HCT116 (cell line): ENCODE measurements around the gene BRINP1. TPM values are rescaled to one million over a fixed set of nuclear protein-coding genes. Genes with fewer than 3 reads are reported as not detected.

Experiments
- ATAC-seq: fragments of 200-7000 bp; cut with Tn5 transposase; 2 replicates; pipeline ENCODE4 v1.9.1; 2020; ENCODE audit warnings: mild to moderate bottlenecking, moderate library complexity
- BruUV-seq: library from RNA; stranded (reverse); fragments of 400-500 nt; replicated peaks from 2 replicates; lab custom pipeline; 2021; lab: Mats Ljungman, UMichigan
- CTCF ChIA-PET: fragments of 300-600 bp; sonication (Branson Sonifier 250); formaldehyde crosslinking; loops from one replicate; lab custom pipeline; 2021; ENCODE audit warnings: antibody characterized with exemption; lab: Charles Lee
- POLR2A ChIA-PET: fragments of 300-600, 350-600 bp; sonication (Branson Sonifier 250); formaldehyde crosslinking; loops from one replicate; lab custom pipeline; 2021; ENCODE audit warnings: antibody characterized with exemption; lab: Charles Lee
- RAD21 ChIA-PET, 2 experiments: fragments of 300-600 bp; sonication (Branson Sonifier 250); formaldehyde crosslinking; loops; one replicate each; lab custom pipeline; 2023; ENCODE audit warnings: low total read pairs in 2 of 2; ENCODE audit not compliant: uncharacterized antibody in 2 of 2, unreplicated experiment in 2 of 2, low non-redundant PET in 1 of 2; lab: Charles Lee
- DNase-seq: peaks from one replicate; pipeline ENCODE4 v3.0.0-alpha.2; 2010; ENCODE audit warnings: low read depth, low spot score
- H2AFZ ChIP-seq: fragments of 200-600 bp; shearing (Covaris generic), sonication (generic); 2 replicates; pipeline ENCODE4 v1.6.1; 2017; ENCODE audit warnings: low read depth, mixed run types, mixed read lengths, antibody characterized with exemption, low read length; ENCODE audit not compliant: poor library complexity, severe bottlenecking
- H3K27ac ChIP-seq: 2 replicates; pipeline ENCODE4 v1.5.1; 2012; ENCODE audit warnings: low read depth, low read length
- H3K27me3 ChIP-seq: fragments of 200-600 bp; sonication (generic); 2 replicates; pipeline ENCODE4 v1.6.1; 2016; ENCODE audit warnings: mixed run types, low read length, mixed read lengths; ENCODE audit not compliant: insufficient read depth
- H3K36me3 ChIP-seq, 2 experiments: fragments of 200-500 bp in 1 of 2; fragments of 200-600 bp in 1 of 2; sonication (Bioruptor generic) in 1 of 2; sonication (generic) in 1 of 2; 2 replicates each; pipeline versions ENCODE4 v1.5.1 to v1.6.1; 2014 to 2016; ENCODE audit warnings: low read length in 2 of 2, inconsistent platforms in 1 of 2, mixed read lengths in 1 of 2, mixed run types in 1 of 2; ENCODE audit not compliant: insufficient read depth in 2 of 2, control insufficient read depth in 1 of 2
- H3K4me1 ChIP-seq, 2 experiments: fragments of 200-600 bp in 1 of 2; sonication (generic) in 1 of 2; 2 replicates each; pipeline versions ENCODE4 v1.5.1 to v1.6.1; 2012 to 2017; ENCODE audit warnings: low read length in 2 of 2, inconsistent platforms in 1 of 2, mild to moderate bottlenecking in 1 of 2, mixed read lengths in 1 of 2, mixed run types in 1 of 2, moderate library complexity in 1 of 2; ENCODE audit not compliant: insufficient read depth in 2 of 2, control insufficient read depth in 1 of 2
- H3K4me2 ChIP-seq: fragments of 200-600 bp; sonication (generic); 2 replicates; pipeline ENCODE4 v1.6.1; 2017; ENCODE audit warnings: mixed run types, low read length, mixed read lengths
- H3K4me3 ChIP-seq, 2 experiments: fragments of 200-600 bp in 1 of 2; sonication (generic) in 1 of 2; replicated peaks in 1 of 2; 2 replicates each; pipeline ENCODE4 v1.5.1; 2011 to 2016; ENCODE audit warnings: low read length in 2 of 2, control low read depth in 1 of 2, low read depth in 1 of 2, mild to moderate bottlenecking in 1 of 2, mixed read lengths in 1 of 2, mixed run types in 1 of 2
- H3K79me2 ChIP-seq: fragments of 200-600 bp; sonication (generic); 2 replicates; pipeline ENCODE4 v1.6.1; 2017; ENCODE audit warnings: mild to moderate bottlenecking, mixed run types, low read length, moderate library complexity, mixed read lengths; ENCODE audit not compliant: insufficient read depth
- H3K9ac ChIP-seq: fragments of 200-600 bp; sonication (generic); 2 replicates; pipeline ENCODE4 v1.6.1; 2016; ENCODE audit warnings: low read length, mixed read lengths
- H3K9me2 ChIP-seq: fragments of 200-600 bp; sonication (generic), shearing (Covaris generic); 2 replicates; pipeline ENCODE4 v1.6.1; 2017; ENCODE audit warnings: mixed run types, mild to moderate bottlenecking, moderate library complexity; ENCODE audit not compliant: insufficient read depth
- H3K9me3 ChIP-seq, 2 experiments: fragments of 200-500 bp in 1 of 2; fragments of 200-600 bp in 1 of 2; sonication (Bioruptor generic) in 1 of 2; sonication (generic) in 1 of 2; 2 replicates each; pipeline ENCODE4 v1.6.1; 2014 to 2017; ENCODE audit warnings: low read length in 2 of 2, mixed read lengths in 2 of 2, inconsistent platforms in 1 of 2, low read depth in 1 of 2, mild to moderate bottlenecking in 1 of 2, mixed run types in 1 of 2, moderate library complexity in 1 of 2; ENCODE audit not compliant: control insufficient read depth in 1 of 2, insufficient read depth in 1 of 2
- H4K20me1 ChIP-seq: fragments of 200-600 bp; sonication (generic), shearing (Covaris generic); 2 replicates; pipeline ENCODE4 v1.6.1; 2017; ENCODE audit warnings: mixed run types, mild to moderate bottlenecking, moderate library complexity; ENCODE audit not compliant: insufficient read depth
- ELF1 ChIP-seq: IDR thresholded peaks from 2 replicates; pipeline ENCODE4 v1.6.1; 2012; ENCODE audit warnings: low read depth, borderline replicate concordance
- FOSL1 ChIP-seq: IDR thresholded peaks from 2 replicates; pipeline ENCODE4 v1.6.1; 2012; ENCODE audit warnings: low read depth
- POLR2A ChIP-seq: IDR thresholded peaks from 2 replicates; pipeline ENCODE4 v1.7.0; 2011; ENCODE audit warnings: borderline replicate concordance; ENCODE audit not compliant: insufficient read depth, insufficient read length; ENCODE audit errors: extremely low read depth
- SIN3A ChIP-seq: IDR thresholded peaks from 2 replicates; pipeline ENCODE4 v1.6.1; 2012; ENCODE audit warnings: low read depth
- ZFX ChIP-seq: fragments of 450-650 bp; IDR thresholded peaks from 2 replicates; pipeline ENCODE4 v1.6.1; 2017
- ZNF274 ChIP-seq: fragments of 200-500 bp; sonication (Bioruptor generic); IDR thresholded peaks from 2 replicates; pipeline ENCODE4 v1.6.1; 2014; ENCODE audit warnings: mild to moderate bottlenecking, low read depth, low read length, inconsistent platforms
- intact Hi-C: fragments of 100-400 bp; cut with micrococcal nuclease; formaldehyde crosslinking; loops from 2 replicates; pipeline ENCODE4 v1.10.0; 2022
- total RNA-seq: library from RNA; stranded (reverse); gene quantifications from one replicate; pipeline ENCODE4 v1.2.1, GENCODE V29; 2021; ENCODE audit not compliant: unreplicated experiment

Gene BRINP1
- total RNA-seq, 1 experiment from 2014 or later: not detected

DNA sequence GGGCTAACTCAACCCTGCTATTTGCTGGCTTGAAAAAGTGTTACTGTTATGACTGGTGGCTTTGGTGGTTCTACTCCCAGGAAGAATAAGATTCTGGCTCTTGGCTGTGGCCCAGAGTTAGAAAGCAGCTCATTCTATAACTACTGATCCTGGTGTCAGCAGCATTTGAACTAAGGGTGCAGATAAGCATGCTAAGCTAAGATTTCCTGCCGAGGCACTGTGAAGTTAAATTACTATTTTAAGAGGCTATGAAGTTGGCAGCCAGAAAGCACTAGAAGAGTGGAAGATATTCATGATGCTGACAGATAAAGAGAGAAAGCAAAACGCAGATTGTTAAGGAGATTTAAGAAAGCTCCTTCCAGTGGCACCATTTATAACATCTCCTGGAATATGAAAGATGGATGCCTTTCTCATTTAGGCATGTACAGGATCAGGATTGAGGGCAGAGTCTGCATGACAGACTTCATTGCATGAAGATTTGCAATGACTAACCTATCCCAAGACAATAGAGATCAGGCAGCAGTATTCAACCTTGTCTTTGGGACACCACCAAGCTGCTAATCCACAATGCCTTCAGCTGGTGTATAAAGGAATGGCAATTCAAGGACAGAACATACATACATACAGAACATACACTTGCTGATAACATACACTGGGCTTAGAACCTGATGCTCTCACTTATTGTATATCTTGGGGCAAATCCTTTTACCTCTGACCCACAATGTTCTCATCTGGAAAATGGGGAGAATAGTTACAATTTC lies 11.7 kb downstream of the BRINP1 start:
- H3K9ac ChIP-seq: no peak overlapping the region
- no peaks in the 10 kb centered on the region for H3K36me3 ChIP-seq
- no peaks in the 10 kb centered on the region for H4K20me1 ChIP-seq
- H3K4me3 ChIP-seq: no peak overlapping the region
- DNase-seq (no peak), ATAC-seq (no peak)
- no peak overlapping the region for H2AFZ ChIP-seq
- H3K27ac ChIP-seq: no peak overlapping the region
- no peaks in the 10 kb centered on the region for H3K9me2 ChIP-seq
- H3K4me1 ChIP-seq: no peaks in the 10 kb centered on the region
- BruUV-seq: no TSS peak
- CTCF ChIA-PET: no interaction called here
- POLR2A ChIA-PET: no interaction called here
- H3K4me2 ChIP-seq: no peak overlapping the region
- TF ChIP-seq SIN3A (no peak), ZFX (no peak)
- peaks cover 0 to 3% of the 10 kb centered on the region in 2 experiments; a peak in 2 of 4 replicates for H3K9me3 ChIP-seq
- H3K27me3 ChIP-seq: no peaks in the 10 kb centered on the region
- RAD21 ChIA-PET: no interaction called here
- H3K79me2 ChIP-seq: no peaks in the 10 kb centered on the region
- intact Hi-C loops: no loop called here

DNA sequence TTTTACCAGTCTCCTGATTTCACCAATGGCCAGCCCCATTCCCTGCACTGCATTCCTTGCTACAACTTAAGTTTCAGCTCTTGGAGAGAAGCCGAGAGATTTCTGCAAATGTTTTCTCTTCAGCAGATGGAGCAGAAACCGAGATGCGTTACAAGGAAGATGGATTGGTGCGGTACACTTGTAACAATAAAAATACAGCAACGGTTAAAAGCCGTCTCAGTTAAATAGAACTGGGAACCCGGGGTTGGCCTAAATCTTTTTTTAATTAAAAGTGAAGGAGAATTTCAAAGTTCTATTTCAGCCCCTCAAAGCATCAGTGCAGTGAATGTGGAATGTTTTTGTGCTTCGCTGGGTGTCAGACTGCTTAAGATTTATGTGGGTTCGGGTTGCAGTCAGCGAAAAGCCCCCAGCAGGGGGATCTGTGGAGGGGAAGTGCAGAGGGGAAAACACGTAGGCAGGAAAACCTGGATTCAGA lies 19.8 kb downstream of the BRINP1 start:
- ATAC-seq (no peak), DNase-seq (no peak)
- Histone ChIP-seq H3K4me2 (no peak overlapping the region), H2AFZ (no peak overlapping the region), H3K9me3 (no peaks in the 10 kb centered on the region; a peak in 2 of 4 replicates), H3K79me2 (no peaks in the 10 kb centered on the region), H3K4me3 (no peak overlapping the region), H4K20me1 (no peaks in the 10 kb centered on the region), H3K27ac (no peak overlapping the region), H3K4me1 (no peaks in the 10 kb centered on the region), H3K36me3 (no peaks in the 10 kb centered on the region), H3K27me3 (no peaks in the 10 kb centered on the region), H3K9me2 (no peaks in the 10 kb centered on the region), H3K9ac (no peak overlapping the region)
- CTCF ChIA-PET: no interaction called here
- RAD21 ChIA-PET: no interaction called here
- no TSS peak for BruUV-seq
- intact Hi-C loops: no loop called here
- POLR2A ChIA-PET: no interaction called here
- TF ChIP-seq ZNF274 (no peak), ELF1 (no peak), FOSL1 (no peak), POLR2A (no peak)
